ENCODE results near the gene ZNF682. TPM values are rescaled to one million over a fixed set of nuclear protein-coding genes. Genes with fewer than 3 reads are reported as not detected.
"Not testable (repeated sequence)": the region's sequence is repeated elsewhere in the genome, so short reads cannot be mapped to it uniquely, and the experiment has no call there.

ZNF682 gene
- total RNA-seq, 2 experiments from 2014 or later: 10.0 to 10.2 TPM

- POLR2A ChIA-PET: no interaction called here
- CTCF ChIA-PET: no interaction called here
Observed at GRCh38 chr19:20035935-20036334, 3.4 kb downstream of the ZNF682 start.

- CTCF ChIA-PET: no interaction called here
- POLR2A ChIA-PET: no interaction called here
Observed at GRCh38 chr19:20028611-20029010, 10.7 kb downstream of the ZNF682 start.

- CTCF ChIA-PET: no interaction called here
- POLR2A ChIA-PET: no interaction called here
Observed at GRCh38 chr19:20005741-20006140, 33.6 kb downstream of the ZNF682 start.

GRCh38 chr19:19997656-19998268 is 41.5 kb downstream of the ZNF682 start:
- CTCF ChIA-PET: interaction anchor here (0.5 to 3.2 kb wide), 13 partner anchors 10 to 315 kb away, joined by 3 to 18 read pairs (median 4); partner anchors contain the start of genes ZNF682 and ZNF90
- POLR2A ChIA-PET: interaction anchor here (0.7 kb wide), 1 partner anchor 240 kb away, joined by 3 read pairs; no protein-coding TSS in a partner anchor

- ChIA-PET CTCF (no interaction called here), POLR2A (no interaction called here)
Observed at GRCh38 chr19:19966862-19967261, 72.4 kb downstream of the ZNF682 start.

- CTCF ChIA-PET, POLR2A ChIA-PET: not testable (repeated sequence)
Observed at GRCh38 chr19:19966126-19966525, 73.2 kb downstream of the ZNF682 start.

GRCh38 chr19:19964416-19964815 is 74.9 kb downstream of the ZNF682 start:
- ChIA-PET CTCF (no interaction called here), POLR2A (no interaction called here)

GRCh38 chr19:19959151-19959799 is 80.0 kb downstream of the ZNF682 start:
- POLR2A ChIA-PET, CTCF ChIA-PET: not testable (repeated sequence)

- CTCF ChIA-PET: interaction anchor here (1.0 kb wide), 1 partner anchor 314 kb away, joined by 3 read pairs; the partner anchor contains the start of gene GMIP
- POLR2A ChIA-PET: not testable (repeated sequence)
Observed at GRCh38 chr19:19957766-19958165, 81.5 kb downstream of the ZNF682 start.

- ChIA-PET POLR2A (no interaction called here), CTCF (interaction anchor here (0.9 kb wide), 1 partner anchor 88 kb away, joined by 3 read pairs; no protein-coding TSS in a partner anchor)
Observed at GRCh38 chr19:19956434-19957075, 82.8 kb downstream of the ZNF682 start.

- POLR2A ChIA-PET: no interaction called here
Observed at GRCh38 chr19:19955208-19955607, 84.1 kb downstream of the ZNF682 start.

More at GRCh38 chr19:19955208-19955607, 84.1 kb downstream of the ZNF682 start:
- CTCF ChIA-PET: interaction anchor here (0.9 kb wide), 1 partner anchor 26 kb away, joined by 3 read pairs; no protein-coding TSS in a partner anchor

Other genes with a start within 250 kb of the ZNF682 start
- gene ZNF506, start 217.8 kb downstream of the ZNF682 start, total RNA-seq: 10 to 100 TPM; 21.7 to 25.2 TPM
- 10 to 100 TPM; 11.9 to 12.1 TPM for gene ZNF253, start 173.6 kb downstream of the ZNF682 start, total RNA-seq
- gene ZNF93, start 138.6 kb downstream of the ZNF682 start, total RNA-seq: 1 to 10 TPM; 8.7 to 9.3 TPM
- gene ZNF90, start 38.5 kb upstream of the ZNF682 start, total RNA-seq: 10 to 100 TPM; 16.7 to 17.0 TPM
- gene ZNF486, start 127.7 kb upstream of the ZNF682 start, total RNA-seq: 10 to 100 TPM; 11.2 to 13.2 TPM

Measured in activated CD8-positive, alpha-beta memory T cell treated with anti-CD3 and anti-CD28 coated beads for 36 hours (primary cell).